Stimulated activated CD8-positive, alpha-beta memory T cell treated with anti-CD3 and anti-CD28 coated beads, Interleukin-15, amount 100 ng/mL, for 1 hour (primary cell): ENCODE measurements around the gene ZFAND6.
"Not testable (repeated sequence)": the region's sequence is repeated elsewhere in the genome, so short reads cannot be mapped to it uniquely, and the experiment has no call there.

ENCODE experiments used
- DNase-seq: peaks from one replicate; pipeline ENCODE4 v3.0.0-alpha.2; 2020; ENCODE audit warnings: low read depth

Gene ZFAND6

GRCh38 chr15:80058851-80059785 is at the start of gene ZFAND6:
Gene ZFAND6, plus strand, starts transcription at chr15:80059676. Its CDS starts 60,669 bp downstream, at chr15:80120345.
- DNase-seq: peak; percentile 92

GRCh38 chr15:80010131-80010673 is 49.3 kb upstream of the ZFAND6 start:
- DNase-seq: no peak

GRCh38 chr15:80011041-80011523 is 48.4 kb upstream of the ZFAND6 start:
- not testable (repeated sequence) for DNase-seq

GRCh38 chr15:80011596-80011995 is 47.9 kb upstream of the ZFAND6 start:
- DNase-seq: no peak

GRCh38 chr15:80012060-80012726 is 47.3 kb upstream of the ZFAND6 start:
- no peak for DNase-seq

GRCh38 chr15:80014186-80014585 is 45.3 kb upstream of the ZFAND6 start:
- DNase-seq: not testable (repeated sequence)

GRCh38 chr15:80015156-80015555 is 44.3 kb upstream of the ZFAND6 start:
- DNase-seq: no peak

- DNase-seq: not testable (repeated sequence)
Observed at GRCh38 chr15:80016506-80016905, 43.0 kb upstream of the ZFAND6 start.

- DNase-seq: not testable (repeated sequence)
Observed at GRCh38 chr15:80017139-80017538, 42.3 kb upstream of the ZFAND6 start.

- no peak for DNase-seq
Observed at GRCh38 chr15:80019168-80019745, 40.2 kb upstream of the ZFAND6 start.

GRCh38 chr15:80020149-80020548 is 39.3 kb upstream of the ZFAND6 start:
- DNase-seq: not testable (repeated sequence)

- DNase-seq: no peak
Observed at GRCh38 chr15:80020731-80021130, 38.7 kb upstream of the ZFAND6 start.

- no peak for DNase-seq
Observed at GRCh38 chr15:80026310-80026709, 33.2 kb upstream of the ZFAND6 start.

GRCh38 chr15:80026754-80027153 is 32.7 kb upstream of the ZFAND6 start:
- no peak for DNase-seq

- DNase-seq: no peak
Observed at GRCh38 chr15:80028937-80029336, 30.5 kb upstream of the ZFAND6 start.

- DNase-seq: no peak
Observed at GRCh38 chr15:80031841-80032240, 27.6 kb upstream of the ZFAND6 start.

GRCh38 chr15:80034629-80035028 is 24.8 kb upstream of the ZFAND6 start:
- DNase-seq: no peak

GRCh38 chr15:80036071-80036470 is 23.4 kb upstream of the ZFAND6 start:
- DNase-seq: no peak

GRCh38 chr15:80041494-80042253 is 17.8 kb upstream of the ZFAND6 start:
- DNase-seq: no peak

- DNase-seq: no peak
Observed at GRCh38 chr15:80042568-80042967, 16.9 kb upstream of the ZFAND6 start.

- not testable (repeated sequence) for DNase-seq
Observed at GRCh38 chr15:80045219-80045618, 14.3 kb upstream of the ZFAND6 start.

GRCh38 chr15:80049046-80049445 is 10.4 kb upstream of the ZFAND6 start:
- no peak for DNase-seq
